NCI-H69 (cell line): ENCODE results near the gene MAEA.
A peak's percentile ranks its signal among the peaks of the same experiment; 100 is the strongest.

Experiments
- DNase-seq: peaks from one replicate; lab custom pipeline; 2025; lab: John Stamatoyannopoulos, UW

Gene MAEA

GRCh38 chr4:1289207-1290164, at the start of gene MAEA:
Gene MAEA, plus strand, starts transcription at chr4:1289891. Its CDS starts 23 bp downstream, at chr4:1289914.
- peak; percentile 95 for DNase-seq

GRCh38 chr4:1239950-1240307, 49.8 kb upstream of the MAEA start:
- DNase-seq: no peak

DNA sequence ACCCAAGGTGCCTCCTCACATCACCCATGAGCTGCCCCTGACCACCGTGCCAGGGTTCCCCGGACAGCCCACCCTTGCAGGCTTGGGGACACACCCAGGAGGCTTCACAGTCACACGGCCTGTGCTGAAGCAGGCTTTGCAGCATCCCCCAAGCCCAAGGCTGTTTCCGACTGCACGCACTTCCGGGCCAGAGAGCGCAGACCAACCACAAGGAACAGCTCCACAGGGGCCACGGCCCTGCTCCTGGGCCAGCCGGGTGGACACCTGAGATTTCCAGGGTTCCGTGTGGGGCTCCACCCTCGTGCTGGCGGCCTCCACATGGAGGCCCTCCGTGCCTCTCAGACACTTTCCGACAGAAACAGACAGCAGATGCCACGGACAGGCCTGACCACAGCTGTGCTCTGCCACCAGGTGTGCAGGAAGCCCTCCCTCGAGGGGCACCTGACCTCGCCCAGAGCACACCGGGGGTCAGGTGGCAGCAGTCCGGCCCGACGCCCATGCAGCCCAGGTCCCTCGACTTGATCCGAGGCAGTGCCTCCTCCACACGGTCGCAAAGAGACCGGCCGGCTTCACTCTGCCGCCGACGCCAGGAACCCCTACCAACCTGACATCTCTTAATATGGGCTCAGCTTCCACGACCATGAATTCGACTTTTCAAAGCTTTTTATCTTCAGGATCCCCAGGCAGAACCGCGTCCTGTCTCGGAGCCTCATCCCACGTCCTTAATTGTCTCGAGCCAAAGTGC, 48.8 kb upstream of the MAEA start:
- DNase-seq: no peak

- DNase-seq: no peak
These were observed 48.2 kb upstream of the MAEA start for GRCh38 chr4:1241466-1241935.

DNA sequence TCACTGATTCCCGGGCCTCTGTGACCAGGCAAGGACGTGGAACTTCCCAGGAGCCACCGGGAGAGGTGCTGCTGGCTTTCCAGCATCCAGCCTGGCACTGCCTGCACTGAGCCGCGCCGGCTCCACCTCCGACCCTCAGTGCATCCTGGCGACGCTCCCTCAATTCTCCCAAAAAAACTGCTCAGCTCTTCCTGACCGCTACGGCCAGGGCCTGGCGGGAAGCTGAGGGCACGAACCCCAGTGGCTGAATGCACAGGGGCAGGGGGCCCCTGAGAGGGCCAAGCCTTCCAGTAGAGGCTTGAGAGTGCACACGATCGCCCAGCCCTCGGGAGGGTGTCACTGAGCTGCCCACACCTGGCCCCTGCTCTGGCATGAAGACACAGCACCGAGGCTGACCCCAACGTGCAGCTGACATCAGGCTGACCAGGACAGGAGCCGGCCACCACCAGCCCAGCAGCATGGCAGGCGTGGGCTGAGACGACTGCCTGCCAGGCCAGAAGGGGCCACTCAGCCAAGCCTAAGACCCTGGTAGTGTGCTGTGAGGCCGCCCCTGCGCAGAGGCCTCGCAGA, 47.7 kb upstream of the MAEA start:
- no peak for DNase-seq

DNA sequence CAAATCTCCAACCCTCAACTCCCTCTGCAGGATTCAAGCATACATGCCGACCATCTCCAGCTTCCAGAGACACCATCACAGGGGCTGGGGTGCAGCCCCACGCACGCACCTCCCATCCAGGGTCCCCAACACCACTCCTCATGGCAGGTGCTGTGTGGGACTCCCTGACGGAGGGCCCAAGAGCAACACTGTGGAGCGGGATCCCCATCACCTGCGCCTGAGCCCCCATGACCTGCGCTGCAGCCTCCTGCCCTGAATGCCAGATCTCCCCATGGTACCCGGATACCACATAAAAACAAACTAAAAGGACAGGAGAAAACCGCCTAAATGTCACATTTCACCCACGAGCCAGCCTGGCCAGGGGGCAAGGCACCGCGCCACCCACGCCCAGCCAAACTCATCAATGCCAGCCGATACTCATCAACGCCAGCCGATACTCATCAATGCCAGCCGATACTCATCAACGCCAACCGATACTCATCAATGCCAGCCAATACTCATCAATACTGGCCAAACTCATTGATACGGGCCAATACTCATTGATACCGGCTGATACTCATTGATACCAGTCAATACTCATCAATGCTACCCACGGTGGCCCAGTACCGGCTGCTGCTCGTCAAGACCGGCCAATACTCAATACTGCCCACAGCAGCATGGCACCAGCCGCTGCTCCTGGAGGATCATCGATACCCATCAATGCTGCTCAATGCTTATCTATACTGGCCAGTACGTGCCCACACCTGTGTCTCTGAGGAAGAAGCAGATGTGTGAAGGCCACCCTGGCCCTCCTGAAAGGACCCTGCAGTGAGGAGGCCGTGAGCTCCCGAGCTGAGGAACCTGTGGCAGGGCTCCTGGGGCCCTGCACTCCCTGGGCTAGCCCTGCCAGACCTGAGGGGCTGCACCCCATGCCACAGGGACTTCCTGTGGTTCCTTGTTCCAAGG, 46.9 kb upstream of the MAEA start:
- no peak for DNase-seq

- peak; percentile 4 for DNase-seq
These were observed 46.1 kb upstream of the MAEA start for GRCh38 chr4:1243451-1244080.

GRCh38 chr4:1244081-1244977, 45.4 kb upstream of the MAEA start:
- no peak for DNase-seq

DNA sequence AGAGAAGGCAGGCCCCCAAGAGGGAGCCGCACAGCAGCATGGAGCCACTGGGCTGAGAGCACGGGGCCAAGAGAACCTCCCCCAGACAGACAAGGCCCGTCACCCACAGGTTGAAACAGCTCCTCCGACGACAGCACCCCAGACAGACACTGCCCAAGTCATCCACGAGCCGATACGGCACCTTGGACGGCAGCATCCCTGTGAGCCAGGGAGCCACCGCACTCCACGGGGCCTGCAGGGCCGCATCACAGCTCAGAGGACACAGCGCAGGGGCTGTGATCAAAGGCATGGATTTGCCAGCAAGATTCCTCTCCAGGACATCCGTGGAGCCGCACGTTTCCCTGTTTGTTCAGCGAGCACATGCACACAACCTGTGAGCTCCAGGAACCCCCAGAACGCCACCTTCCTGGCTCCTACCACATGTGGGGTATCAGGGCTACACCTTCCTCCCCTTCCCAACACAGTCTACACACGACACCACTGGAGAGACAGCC, 44.7 kb upstream of the MAEA start:
- DNase-seq: no peak

- DNase-seq: no peak
These were observed 44.1 kb upstream of the MAEA start for GRCh38 chr4:1245481-1246051.

- DNase-seq: no peak
These were observed 43.4 kb upstream of the MAEA start for GRCh38 chr4:1246111-1246881.

- peak; percentile 48 for DNase-seq
These were observed 42.5 kb upstream of the MAEA start for GRCh38 chr4:1246901-1247863.

GRCh38 chr4:1247864-1248244, 41.8 kb upstream of the MAEA start:
- DNase-seq: no peak

DNA sequence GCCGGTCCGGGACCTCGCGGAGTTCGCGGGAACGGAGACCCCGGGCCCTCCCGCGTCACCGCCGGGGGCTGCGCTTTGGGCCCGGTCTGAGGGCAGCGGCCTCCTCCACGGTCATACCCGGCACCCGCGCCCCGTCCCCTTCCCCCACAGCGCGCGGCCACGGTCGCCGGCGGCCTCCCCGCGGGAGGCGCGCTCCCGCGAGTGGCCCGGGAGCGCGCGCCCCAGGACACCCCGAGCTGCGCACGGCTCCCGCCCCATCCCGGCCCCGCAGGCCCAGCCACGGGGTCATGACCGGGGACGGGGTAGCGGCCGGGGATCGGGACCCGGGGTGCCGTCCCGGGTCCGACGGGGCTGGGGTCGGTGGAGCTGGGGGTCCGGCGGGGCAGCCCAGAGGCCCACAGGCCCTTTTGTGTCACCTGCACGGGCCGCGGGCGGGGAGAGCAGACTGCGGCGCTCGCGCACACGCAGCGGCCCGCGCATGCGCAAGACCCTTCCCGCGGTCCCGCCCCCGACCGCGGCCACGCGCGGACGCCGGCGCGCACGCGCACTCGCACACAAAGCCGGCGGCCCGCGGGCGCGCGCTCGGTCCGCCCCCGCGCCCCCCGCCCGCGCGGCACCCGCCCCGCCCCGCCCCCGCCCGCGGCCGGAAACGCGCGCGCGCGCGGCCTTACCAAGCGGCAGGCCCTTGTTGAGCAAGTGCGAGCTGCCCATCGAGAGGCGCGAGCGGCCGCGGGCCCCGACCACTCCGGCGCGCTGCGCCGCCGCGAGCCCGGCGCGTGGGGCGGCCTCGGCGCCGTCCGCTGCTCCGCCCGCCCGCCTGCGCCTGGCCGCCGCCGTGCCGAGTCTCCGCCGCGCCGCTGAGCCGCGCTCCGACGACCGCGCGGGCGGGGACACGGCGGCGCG, 41.2 kb upstream of the MAEA start, which contains the start of gene CTBP1:
Gene CTBP1 (minus strand): TSS at position 886 of the 903 bp plus-strand sequence. CDS start 7,799 bp downstream, outside the sequence.
- DNase-seq: peak; percentile 85

- DNase-seq: peak; percentile 90
These were observed 40.5 kb upstream of the MAEA start for GRCh38 chr4:1249148-1249730.
